ENCODE data around the gene C4B. TPM values are rescaled to one million over a fixed set of nuclear protein-coding genes. Genes with fewer than 3 reads are reported as not detected.

The C4B gene
- total RNA-seq, 1 experiment from 2014 or later = 2.6 TPM

DNA sequence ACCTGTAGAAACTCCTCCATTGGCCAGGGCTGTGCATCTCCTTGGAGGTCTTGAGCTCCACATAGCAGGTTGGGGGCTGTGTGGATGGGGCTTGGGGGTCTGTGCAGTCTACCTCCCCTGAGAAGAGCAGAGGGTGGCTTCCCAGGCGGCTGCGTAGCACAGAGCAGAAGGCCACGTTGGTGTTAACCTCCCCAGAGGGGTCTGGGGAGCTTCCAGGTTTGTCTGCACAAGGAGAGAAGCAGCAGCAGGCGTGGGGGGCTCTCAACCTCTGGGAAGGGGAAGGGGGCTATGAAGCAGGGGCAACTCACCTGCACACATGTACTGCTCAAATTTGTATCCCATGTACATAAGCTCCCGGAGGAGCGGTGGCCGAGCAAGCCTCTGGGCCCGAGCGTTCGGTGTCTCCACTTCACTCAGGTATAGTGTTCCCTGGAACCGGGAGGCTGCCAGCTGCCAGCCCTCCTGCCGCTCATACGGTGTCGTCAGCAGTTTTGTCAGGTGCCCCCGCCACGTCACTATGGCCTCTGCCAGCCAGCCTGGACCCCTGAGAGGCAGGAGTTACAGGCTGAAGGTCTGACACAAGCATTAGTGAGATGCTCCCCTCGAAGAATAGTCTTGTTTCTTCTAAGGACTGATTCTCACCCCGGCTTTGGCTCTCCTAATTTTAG lies 43.9 kb upstream of the C4B start:
- no peak for TF ChIP-seq EZH2phosphoT487 (IDR thresholded peaks at IDR 0.05; ENCODE audit: borderline replicate concordance, low read length)
- TF ChIP-seq, protein P1, sequence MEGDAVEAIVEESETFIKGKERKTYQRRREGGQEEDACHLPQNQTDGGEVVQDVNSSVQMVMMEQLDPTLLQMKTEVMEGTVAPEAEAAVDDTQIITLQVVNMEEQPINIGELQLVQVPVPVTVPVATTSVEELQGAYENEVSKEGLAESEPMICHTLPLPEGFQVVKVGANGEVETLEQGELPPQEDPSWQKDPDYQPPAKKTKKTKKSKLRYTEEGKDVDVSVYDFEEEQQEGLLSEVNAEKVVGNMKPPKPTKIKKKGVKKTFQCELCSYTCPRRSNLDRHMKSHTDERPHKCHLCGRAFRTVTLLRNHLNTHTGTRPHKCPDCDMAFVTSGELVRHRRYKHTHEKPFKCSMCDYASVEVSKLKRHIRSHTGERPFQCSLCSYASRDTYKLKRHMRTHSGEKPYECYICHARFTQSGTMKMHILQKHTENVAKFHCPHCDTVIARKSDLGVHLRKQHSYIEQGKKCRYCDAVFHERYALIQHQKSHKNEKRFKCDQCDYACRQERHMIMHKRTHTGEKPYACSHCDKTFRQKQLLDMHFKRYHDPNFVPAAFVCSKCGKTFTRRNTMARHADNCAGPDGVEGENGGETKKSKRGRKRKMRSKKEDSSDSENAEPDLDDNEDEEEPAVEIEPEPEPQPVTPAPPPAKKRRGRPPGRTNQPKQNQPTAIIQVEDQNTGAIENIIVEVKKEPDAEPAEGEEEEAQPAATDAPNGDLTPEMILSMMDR (conservative IDR thresholded peaks at IDR 0.05; ENCODE audit: low read depth, low read length) = no peak
- TF ChIP-seq EZH2 (IDR thresholded peaks at IDR 0.05; ENCODE audit: low read length, unreplicated experiment) = no peak
- Histone ChIP-seq H3K9me3 (ENCODE audit: low read length) (no peaks in the 10 kb centered on the region), H3K79me2 (ENCODE audit: low read length) (peaks cover 44% of the 10 kb centered on the region), H3K4me2 (ENCODE audit: low read length) (peak overlapping the region; percentile 94), H3K36me3 (ENCODE audit: low read depth, low read length) (peaks cover 29% of the 10 kb centered on the region), H3K27ac (ENCODE audit: low read length) (peak overlapping the region; percentile 86), H3K4me1 (ENCODE audit: insufficient read depth, low read length) (peaks cover 23% of the 10 kb centered on the region), H3K4me3 (ENCODE audit: low read length) (peak overlapping the region; percentile 89), H3K9ac (ENCODE audit: low read length) (peak overlapping the region; percentile 90), H3K9me2 (replicated peaks; ENCODE audit: low read length) (no peaks in the 10 kb centered on the region), H4K20me1 (ENCODE audit: low read length) (no peaks in the 10 kb centered on the region), H3F3A (ENCODE audit: low read length, unreplicated experiment) (no peaks in the 10 kb centered on the region), H2AFZ (ENCODE audit: low read length) (peak overlapping the region; percentile 87; the same call in 1 of the 2 replicates), H3K27me3 (ENCODE audit: low read length) (no peaks in the 10 kb centered on the region)
- peak; percentile 41 for DNase-seq
- CTCF ChIA-PET = interaction anchor here (0.7 kb wide), 1 partner anchor 19 kb away, joined by 3 read pairs; no protein-coding TSS in a partner anchor
- peak; percentile 8 for ATAC-seq
- intact Hi-C loops (cut with micrococcal nuclease) = loop anchor here (10.0 kb wide), 1 partner anchor 114 kb away; no protein-coding TSS in a partner anchor
- BruUV-seq (replicated peaks) = no TSS peak
- POLR2A ChIA-PET (ENCODE audit: unreplicated experiment) = interaction anchor here (0.6 kb wide), 2 partner anchors 73 to 1438 kb away, joined by 3 to 5 read pairs; partner anchors contain the start of gene EHMT2

DNA sequence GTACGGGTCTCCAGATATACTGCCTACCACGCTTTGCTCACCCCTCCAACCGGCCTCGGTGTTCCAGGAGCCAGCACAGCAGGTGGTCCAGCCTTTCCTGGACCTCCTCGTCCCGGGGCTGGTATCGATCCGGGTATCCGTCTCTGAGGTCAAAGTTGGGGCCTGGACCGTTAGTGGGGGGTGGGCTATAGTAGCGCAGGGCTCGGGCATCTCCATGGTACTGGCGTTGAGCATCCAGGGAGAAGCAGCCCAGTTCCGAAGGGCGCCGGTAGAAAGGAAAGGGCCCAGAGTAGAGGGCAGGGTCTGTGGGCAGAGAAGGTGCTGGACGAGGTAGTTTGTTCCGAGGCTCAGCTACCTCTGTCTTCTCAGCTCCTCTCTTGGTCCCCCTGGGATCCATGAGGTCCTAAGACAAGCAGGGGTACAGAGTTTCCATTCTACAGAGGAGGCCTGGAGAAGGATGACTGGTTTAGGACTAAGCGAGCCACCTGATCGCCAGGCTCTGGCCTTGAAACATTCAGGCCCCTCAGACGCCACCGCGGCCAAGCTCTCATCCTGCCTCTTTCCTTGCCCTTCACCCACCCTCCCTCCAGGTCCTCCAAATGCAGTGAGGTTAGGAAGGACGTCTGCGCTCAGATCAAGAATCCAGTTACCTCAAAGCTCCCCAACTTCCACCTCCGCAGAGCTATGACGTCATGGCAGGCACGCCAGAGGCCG lies 43.2 kb upstream of the C4B start:
- Histone ChIP-seq H3K4me3 (ENCODE audit: low read length) (peak overlapping the region; percentile 89), H3K4me1 (ENCODE audit: insufficient read depth, low read length) (peaks cover 23% of the 10 kb centered on the region), H3K27ac (ENCODE audit: low read length) (peak overlapping the region; percentile 86), H3K27me3 (ENCODE audit: low read length) (no peaks in the 10 kb centered on the region), H3K36me3 (ENCODE audit: low read depth, low read length) (peaks cover 24% of the 10 kb centered on the region), H3K4me2 (ENCODE audit: low read length) (peak overlapping the region; percentile 94), H3K9me2 (replicated peaks; ENCODE audit: low read length) (no peaks in the 10 kb centered on the region), H3K9me3 (ENCODE audit: low read length) (no peaks in the 10 kb centered on the region), H4K20me1 (ENCODE audit: low read length) (no peaks in the 10 kb centered on the region), H2AFZ (ENCODE audit: low read length) (peak overlapping the region; percentile 87), H3F3A (ENCODE audit: low read length, unreplicated experiment) (no peaks in the 10 kb centered on the region), H3K9ac (ENCODE audit: low read length) (peak overlapping the region; percentile 90), H3K79me2 (ENCODE audit: low read length) (peaks cover 44% of the 10 kb centered on the region)
- intact Hi-C loops (cut with micrococcal nuclease) = loop anchor here (10.0 kb wide), 1 partner anchor 113 kb away; no protein-coding TSS in a partner anchor
- ChIA-PET POLR2A (ENCODE audit: unreplicated experiment) (interaction anchor here (0.6 to 1.0 kb wide), 4 partner anchors 12 to 165 kb away, joined by 3 to 5 read pairs (median 3); partner anchors contain the start of genes EHMT2, LSM2 and SKIC2), CTCF (no interaction called here)
- TSS peak; percentile 78 for BruUV-seq (replicated peaks)
- no peak for TF ChIP-seq EZH2 (IDR thresholded peaks at IDR 0.05; ENCODE audit: low read length, unreplicated experiment)
- no peak for TF ChIP-seq EZH2phosphoT487 (IDR thresholded peaks at IDR 0.05; ENCODE audit: borderline replicate concordance, low read length)
- TF ChIP-seq, protein P1 (conservative IDR thresholded peaks at IDR 0.05; ENCODE audit: low read depth, low read length) = no peak
- ATAC-seq (peak; percentile 18), DNase-seq (no peak)
